A549 (cell line): ENCODE measurements around the gene BRPF1. TPM values are rescaled to one million over a fixed set of nuclear protein-coding genes. Genes with fewer than 3 reads are reported as not detected.
A peak's percentile ranks its signal among the peaks of the same experiment; 100 is the strongest.

Experiments used
- ATAC-seq, 2 experiments: fragments of 200-7000 bp in 1 of 2; fragments of >200 bp in 1 of 2; cut with Nextera tagmentation in 1 of 2; cut with Tn5 transposase in 1 of 2; 3 replicates each; pipeline versions ENCODE4 v1.8.0 to v1.9.1; 2018 to 2020; ENCODE audit warnings: mild to moderate bottlenecking in 1 of 2, moderate library complexity in 1 of 2
- CTCF ChIA-PET: fragments of 300-600 bp; sonication (Branson Sonifier 250); formaldehyde crosslinking; extraction: SDS; loops from one replicate; lab custom pipeline; 2021; ENCODE audit warnings: antibody characterized with exemption, inconsistent platforms; lab: Yijun Ruan, JAX
- POLR2A ChIA-PET: fragments of 350-600 bp; formaldehyde crosslinking; extraction: SDS; loops from one replicate; lab custom pipeline; 2021; ENCODE audit warnings: antibody characterized with exemption, inconsistent platforms; lab: Yijun Ruan, JAX
- DNase-seq, 2 experiments: peaks; one replicate each; pipeline versions ENCODE4 v3.0.0 to v3.0.0-alpha.2; 2011 to 2016; ENCODE audit warnings: low read depth in 1 of 2, low spot score in 1 of 2
- FAIRE-seq: peaks from 2 replicates; lab custom pipeline; 2011; peaks lifted over from hg19 to GRCh38; lab: Jason Lieb, UNC
- H3K27ac ChIP-seq, 2 experiments: fragments of >200 bp; sonication (Bioruptor Twin); formaldehyde crosslinking; 3 replicates each; pipeline ENCODE4 v1.5.1; 2016 to 2017
- H3K4me1 ChIP-seq: fragments of >200 bp; sonication (Bioruptor Twin); formaldehyde crosslinking; 3 replicates; pipeline ENCODE4 v1.6.1; 2016
- H3K4me2 ChIP-seq: fragments of >200 bp; sonication (Bioruptor Twin); formaldehyde crosslinking; 3 replicates; pipeline ENCODE4 v1.6.1; 2016
- H3K4me3 ChIP-seq: fragments of >200 bp; sonication (Bioruptor Twin); formaldehyde crosslinking; 3 replicates; pipeline ENCODE4 v1.5.1; 2016
- H3K9me3 ChIP-seq: fragments of >200 bp; sonication (Bioruptor Twin); formaldehyde crosslinking; 3 replicates; pipeline ENCODE4 v1.6.1; 2016
- CBX2 ChIP-seq: fragments of 200-600 bp; sonication (generic); IDR thresholded peaks from 2 replicates; pipeline ENCODE4 v1.6.1; 2016; ENCODE audit warnings: low read depth, mild to moderate bottlenecking, borderline replicate concordance
- CEBPB ChIP-seq, 2 experiments: fragments of >200 bp in 1 of 2; sonication (Bioruptor Twin) in 1 of 2; formaldehyde crosslinking in 1 of 2; IDR thresholded peaks; 2 replicates each; pipeline ENCODE4 v1.6.1; 2012 to 2016
- EP300 ChIP-seq, 2 experiments: fragments of >200 bp; sonication (Bioruptor Twin); formaldehyde crosslinking; IDR thresholded peaks; 2 replicates in 1 of 2; 3 replicates in 1 of 2; pipeline ENCODE4 v1.6.1; 2016 to 2017
- ESRRA ChIP-seq: fragments of 150-350 bp; IDR thresholded peaks from 2 replicates; pipeline ENCODE4 v1.6.1; 2014; ENCODE audit warnings: mild to moderate bottlenecking, low read length, borderline replicate concordance
- JUN ChIP-seq, 2 experiments: fragments of >200 bp; sonication (Bioruptor Twin); formaldehyde crosslinking; IDR thresholded peaks; 2 replicates in 1 of 2; 3 replicates in 1 of 2; pipeline ENCODE4 v1.6.1; 2016 to 2017
- JUNB ChIP-seq: fragments of >200 bp; sonication (Bioruptor Twin); formaldehyde crosslinking; IDR thresholded peaks from 2 replicates; pipeline ENCODE4 v1.6.1; 2016
- KDM5A ChIP-seq: fragments of 200-600 bp; sonication (generic); IDR thresholded peaks from 2 replicates; pipeline ENCODE4 v1.6.1; 2016; ENCODE audit warnings: antibody characterized with exemption, mild to moderate bottlenecking
- NPAS2 ChIP-seq: fragments of 250-450 bp; sonication (Bioruptor Pico); IDR thresholded peaks from 2 replicates; pipeline ENCODE4 v1.8.0; 2022; ENCODE audit warnings: mild to moderate bottlenecking, moderate library complexity, borderline replicate concordance
- POLR2A ChIP-seq: IDR thresholded peaks from 2 replicates; pipeline ENCODE4 v1.6.1; 2012; ENCODE audit warnings: mild to moderate bottlenecking, low read length
- SREBF2 ChIP-seq: fragments of 450-650 bp; IDR thresholded peaks from 2 replicates; pipeline ENCODE4 v1.6.1; 2014; ENCODE audit warnings: mild to moderate bottlenecking, moderate library complexity
- ZFP36 ChIP-seq: fragments of 450-650 bp; IDR thresholded peaks from 2 replicates; pipeline ENCODE4 v1.6.1; 2014; ENCODE audit warnings: borderline replicate concordance; ENCODE audit not compliant: partially characterized antibody
- WGBS: methylation state at CpG from one replicate; pipeline ENCODE4 v1.1.6; 2017; ENCODE audit errors: missing lambda C conversion rate; 5-methylcytosine and 5-hydroxymethylcytosine counted together
- polyA plus RNA-seq, 4 experiments: library from polyadenylated mRNA; depleted of rRNA in 3 of 4; stranded (reverse); fragments of >200 nt; fragmentation: RNase III in 1 of 4; extraction: RNeasy Plus Mini Kit Qiagen cat#74134 plus additional on column Dnase treatment in 1 of 4; gene quantifications; 2 replicates in 3 of 4; 3 replicates in 1 of 4; pipeline ENCODE4 v1.2.3, GENCODE V29; 2011 to 2017
- TF ChIP-seq, protein P1 (sequence below): fragments of >200 bp; sonication (Bioruptor Twin); formaldehyde crosslinking; IDR thresholded peaks from 3 replicates; pipeline ENCODE4 v1.6.1; 2016
- TF ChIP-seq, protein P2 (sequence below): fragments of 250-450 bp; sonication (Bioruptor Pico); IDR thresholded peaks from 2 replicates; pipeline ENCODE4 v1.5.0; 2021; ENCODE audit warnings: mild to moderate bottlenecking, moderate library complexity, borderline replicate concordance
- TF ChIP-seq, protein P3 (sequence below): fragments of >200 bp; sonication (Bioruptor Twin); formaldehyde crosslinking; IDR thresholded peaks from 3 replicates; pipeline ENCODE4 v1.5.1; 2016

The BRPF1 gene
- polyA plus RNA-seq, 2 of the 4 experiments (the other 2 are of a cell fraction): 8.6 to 12.4 TPM

DNA sequence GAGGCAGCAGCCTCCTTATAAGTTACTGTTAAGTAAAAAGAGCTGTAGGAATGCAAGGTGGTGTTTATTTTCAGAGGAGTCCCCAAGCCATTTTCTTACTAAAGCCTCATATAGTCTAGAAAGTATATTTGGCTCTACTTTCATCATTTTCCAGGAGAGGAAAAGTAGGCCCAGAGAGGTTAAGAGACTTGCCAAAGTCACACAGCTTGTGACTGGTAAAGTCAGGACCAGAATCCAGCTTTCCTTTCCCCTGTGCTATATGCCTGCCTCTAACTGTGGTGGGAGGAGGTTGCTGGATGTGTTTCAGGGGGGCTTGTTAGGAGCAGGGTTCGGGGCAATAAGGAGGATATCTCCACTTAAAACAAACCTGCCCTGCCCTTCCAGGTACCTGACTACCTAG lies 11.0 kb downstream of the BRPF1 start:
- Histone ChIP-seq H3K27ac (no peak overlapping the region), H3K4me3 (no peak overlapping the region), H3K4me2 (no peak overlapping the region)
- FAIRE-seq (no peak), DNase-seq (no peak)
- 100% methylated on average over 1 of the region's 1 CpG for WGBS
- TF ChIP-seq KDM5A: no peak
- TF ChIP-seq ZFP36: peak; percentile 60
- TF ChIP-seq, all 56 proteins: peak for 1
- H3K9me3 ChIP-seq: no peaks in the 10 kb centered on the region
- ATAC-seq: no peak
- H3K4me1 ChIP-seq: no peaks in the 10 kb centered on the region
- POLR2A ChIA-PET: no interaction called here
- CTCF ChIA-PET: interaction anchor here (1.0 to 3.5 kb wide), 3 partner anchors 8 to 27 kb away, joined by 3 to 18 read pairs (median 5); partner anchors contain the start of gene BRPF1

DNA sequence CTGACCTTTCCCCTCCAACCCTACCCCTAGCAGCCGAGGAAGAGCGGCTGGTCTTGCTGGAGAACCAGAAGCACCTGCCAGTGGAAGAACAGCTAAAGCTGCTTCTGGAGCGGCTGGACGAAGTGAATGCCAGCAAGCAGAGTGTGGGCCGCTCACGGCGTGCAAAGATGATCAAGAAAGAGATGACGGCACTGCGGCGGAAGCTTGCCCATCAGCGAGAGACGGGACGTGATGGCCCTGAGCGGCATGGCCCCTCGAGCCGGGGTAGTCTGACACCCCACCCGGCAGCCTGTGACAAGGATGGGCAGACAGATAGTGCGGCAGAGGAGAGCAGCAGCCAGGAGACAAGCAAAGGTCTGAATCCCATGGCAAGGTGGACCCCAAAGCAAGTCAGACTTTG lies 12.0 kb downstream of the BRPF1 start:
- FAIRE-seq (no peak), DNase-seq (no peak), ATAC-seq (no peak)
- Histone ChIP-seq H3K4me3 (no peak overlapping the region), H3K9me3 (no peaks in the 10 kb centered on the region), H3K4me2 (no peak overlapping the region), H3K4me1 (no peaks in the 10 kb centered on the region), H3K27ac (no peak overlapping the region)
- 94% methylated on average over 18 of the region's 18 CpGs for WGBS
- POLR2A ChIA-PET: no interaction called here
- CTCF ChIA-PET: interaction anchor here (1.3 to 3.5 kb wide), 2 partner anchors 11 to 28 kb away, joined by 5 to 18 read pairs; partner anchors contain the start of gene BRPF1
- TF ChIP-seq EP300 (IDR thresholded peaks at IDR 0.05) (no peak), ESRRA (no peak), POLR2A (no peak), CEBPB (IDR thresholded peaks at IDR 0.05) (no peak), SREBF2 (no peak)
- TF ChIP-seq, protein P1, sequence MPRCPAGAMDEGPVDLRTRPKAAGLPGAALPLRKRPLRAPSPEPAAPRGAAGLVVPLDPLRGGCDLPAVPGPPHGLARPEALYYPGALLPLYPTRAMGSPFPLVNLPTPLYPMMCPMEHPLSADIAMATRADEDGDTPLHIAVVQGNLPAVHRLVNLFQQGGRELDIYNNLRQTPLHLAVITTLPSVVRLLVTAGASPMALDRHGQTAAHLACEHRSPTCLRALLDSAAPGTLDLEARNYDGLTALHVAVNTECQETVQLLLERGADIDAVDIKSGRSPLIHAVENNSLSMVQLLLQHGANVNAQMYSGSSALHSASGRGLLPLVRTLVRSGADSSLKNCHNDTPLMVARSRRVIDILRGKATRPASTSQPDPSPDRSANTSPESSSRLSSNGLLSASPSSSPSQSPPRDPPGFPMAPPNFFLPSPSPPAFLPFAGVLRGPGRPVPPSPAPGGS: no peak
- TF ChIP-seq, protein P2, sequence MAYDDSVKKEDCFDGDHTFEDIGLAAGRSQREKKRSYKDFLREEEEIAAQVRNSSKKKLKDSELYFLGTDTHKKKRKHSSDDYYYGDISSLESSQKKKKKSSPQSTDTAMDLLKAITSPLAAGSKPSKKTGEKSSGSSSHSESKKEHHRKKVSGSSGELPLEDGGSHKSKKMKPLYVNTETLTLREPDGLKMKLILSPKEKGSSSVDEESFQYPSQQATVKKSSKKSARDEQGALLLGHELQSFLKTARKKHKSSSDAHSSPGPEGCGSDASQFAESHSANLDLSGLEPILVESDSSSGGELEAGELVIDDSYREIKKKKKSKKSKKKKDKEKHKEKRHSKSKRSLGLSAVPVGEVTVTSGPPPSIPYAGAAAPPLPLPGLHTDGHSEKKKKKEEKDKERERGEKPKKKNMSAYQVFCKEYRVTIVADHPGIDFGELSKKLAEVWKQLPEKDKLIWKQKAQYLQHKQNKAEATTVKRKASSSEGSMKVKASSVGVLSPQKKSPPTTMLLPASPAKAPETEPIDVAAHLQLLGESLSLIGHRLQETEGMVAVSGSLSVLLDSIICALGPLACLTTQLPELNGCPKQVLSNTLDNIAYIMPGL (CRISPR knock-in tag): no peak

DNA sequence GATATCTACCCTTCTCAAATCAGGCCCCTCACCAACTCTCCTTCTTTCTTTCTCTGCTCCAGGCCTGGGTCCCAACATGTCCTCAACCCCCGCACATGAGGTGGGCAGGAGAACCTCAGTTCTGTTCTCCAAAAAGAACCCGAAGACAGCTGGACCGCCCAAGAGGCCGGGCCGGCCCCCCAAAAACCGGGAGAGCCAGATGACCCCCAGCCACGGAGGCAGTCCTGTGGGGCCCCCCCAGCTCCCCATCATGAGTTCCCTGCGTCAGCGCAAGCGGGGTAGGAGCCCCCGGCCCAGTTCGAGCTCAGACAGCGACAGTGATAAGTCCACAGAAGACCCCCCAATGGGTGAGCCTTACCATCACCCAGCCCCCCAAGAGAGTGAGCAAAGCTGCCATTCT lies 12.6 kb downstream of the BRPF1 start:
- POLR2A ChIA-PET: no interaction called here
- DNase-seq: no peak
- H3K27ac ChIP-seq: no peak overlapping the region
- FAIRE-seq: no peak
- no peak overlapping the region for H3K4me2 ChIP-seq
- WGBS: 91% methylated on average over 13 of the region's 13 CpGs
- CTCF ChIA-PET: interaction anchor here (0.6 to 3.5 kb wide), 3 partner anchors 12 to 63 kb away, joined by 3 to 18 read pairs (median 5); partner anchors contain the start of gene BRPF1
- 0 out of 3 replicates have a peak, but pooled peaks cover 3% of the 10 kb centered on the region for H3K4me1 ChIP-seq
- H3K9me3 ChIP-seq: no peaks in the 10 kb centered on the region
- no peak overlapping the region for H3K4me3 ChIP-seq
- no peak for ATAC-seq
- no peak for TF ChIP-seq JUN (IDR thresholded peaks at IDR 0.05)

DNA sequence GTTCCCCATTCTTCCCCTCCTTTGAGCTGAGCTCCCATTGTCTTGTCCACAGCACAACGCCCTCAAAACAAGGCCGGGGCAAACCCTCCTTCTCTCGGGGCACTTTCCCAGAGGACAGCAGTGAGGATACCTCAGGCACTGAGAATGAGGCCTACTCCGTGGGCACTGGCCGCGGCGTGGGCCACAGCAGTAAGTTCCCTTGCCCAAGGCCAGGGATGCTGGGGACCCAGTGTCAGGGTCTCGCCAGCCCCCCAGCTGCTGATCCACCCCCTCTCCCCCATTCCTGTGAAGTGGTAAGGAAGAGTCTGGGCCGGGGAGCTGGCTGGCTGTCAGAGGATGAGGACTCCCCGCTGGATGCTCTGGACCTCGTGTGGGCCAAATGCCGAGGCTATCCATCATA lies 14.0 kb downstream of the BRPF1 start:
- Histone ChIP-seq H3K27ac (no peak overlapping the region), H3K4me1 (0 out of 3 replicates have a peak, but pooled peaks cover 4% of the 10 kb centered on the region), H3K4me2 (no peak overlapping the region), H3K9me3 (no peaks in the 10 kb centered on the region)
- ATAC-seq: no peak
- no peak for DNase-seq
- WGBS: 89% methylated on average over 9 of the region's 12 CpGs
- TF ChIP-seq, protein P3, sequence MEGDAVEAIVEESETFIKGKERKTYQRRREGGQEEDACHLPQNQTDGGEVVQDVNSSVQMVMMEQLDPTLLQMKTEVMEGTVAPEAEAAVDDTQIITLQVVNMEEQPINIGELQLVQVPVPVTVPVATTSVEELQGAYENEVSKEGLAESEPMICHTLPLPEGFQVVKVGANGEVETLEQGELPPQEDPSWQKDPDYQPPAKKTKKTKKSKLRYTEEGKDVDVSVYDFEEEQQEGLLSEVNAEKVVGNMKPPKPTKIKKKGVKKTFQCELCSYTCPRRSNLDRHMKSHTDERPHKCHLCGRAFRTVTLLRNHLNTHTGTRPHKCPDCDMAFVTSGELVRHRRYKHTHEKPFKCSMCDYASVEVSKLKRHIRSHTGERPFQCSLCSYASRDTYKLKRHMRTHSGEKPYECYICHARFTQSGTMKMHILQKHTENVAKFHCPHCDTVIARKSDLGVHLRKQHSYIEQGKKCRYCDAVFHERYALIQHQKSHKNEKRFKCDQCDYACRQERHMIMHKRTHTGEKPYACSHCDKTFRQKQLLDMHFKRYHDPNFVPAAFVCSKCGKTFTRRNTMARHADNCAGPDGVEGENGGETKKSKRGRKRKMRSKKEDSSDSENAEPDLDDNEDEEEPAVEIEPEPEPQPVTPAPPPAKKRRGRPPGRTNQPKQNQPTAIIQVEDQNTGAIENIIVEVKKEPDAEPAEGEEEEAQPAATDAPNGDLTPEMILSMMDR: no peak
- TF ChIP-seq CBX2 (no peak), JUNB (no peak), NPAS2 (CRISPR knock-in tag) (no peak)
- TF ChIP-seq, all 56 proteins: peak for 0
- H3K4me3 ChIP-seq: no peak overlapping the region
- ChIA-PET CTCF (interaction anchor here (0.5 to 3.5 kb wide), 5 partner anchors 10 to 77 kb away, joined by 3 to 18 read pairs (median 3); partner anchors contain the start of gene BRPF1), POLR2A (interaction anchor here (1.1 kb wide), 1 partner anchor 12 kb away, joined by 3 read pairs; no protein-coding TSS in a partner anchor)
- FAIRE-seq: no peak
